Measurements from ENCODE around the gene RGPD3. TPM values are rescaled to one million over a fixed set of nuclear protein-coding genes. Genes with fewer than 3 reads are reported as not detected.
"Not testable (repeated sequence)": the region's sequence is repeated elsewhere in the genome, so short reads cannot be mapped to it uniquely, and the experiment has no call there.

The RGPD3 gene
- total RNA-seq, 1 donor from 2014 or later, result 0.15 TPM

- H3K9me3 Mint-ChIP-seq (ENCODE audit: unreplicated experiment); H3K27ac Mint-ChIP-seq (ENCODE audit: unreplicated experiment); H3K36me3 Mint-ChIP-seq (ENCODE audit: low read depth, unreplicated experiment): not testable (repeated sequence)
Observed at GRCh38 chr2:106508660-106509373, 40.6 kb upstream of the RGPD3 start.

DNA sequence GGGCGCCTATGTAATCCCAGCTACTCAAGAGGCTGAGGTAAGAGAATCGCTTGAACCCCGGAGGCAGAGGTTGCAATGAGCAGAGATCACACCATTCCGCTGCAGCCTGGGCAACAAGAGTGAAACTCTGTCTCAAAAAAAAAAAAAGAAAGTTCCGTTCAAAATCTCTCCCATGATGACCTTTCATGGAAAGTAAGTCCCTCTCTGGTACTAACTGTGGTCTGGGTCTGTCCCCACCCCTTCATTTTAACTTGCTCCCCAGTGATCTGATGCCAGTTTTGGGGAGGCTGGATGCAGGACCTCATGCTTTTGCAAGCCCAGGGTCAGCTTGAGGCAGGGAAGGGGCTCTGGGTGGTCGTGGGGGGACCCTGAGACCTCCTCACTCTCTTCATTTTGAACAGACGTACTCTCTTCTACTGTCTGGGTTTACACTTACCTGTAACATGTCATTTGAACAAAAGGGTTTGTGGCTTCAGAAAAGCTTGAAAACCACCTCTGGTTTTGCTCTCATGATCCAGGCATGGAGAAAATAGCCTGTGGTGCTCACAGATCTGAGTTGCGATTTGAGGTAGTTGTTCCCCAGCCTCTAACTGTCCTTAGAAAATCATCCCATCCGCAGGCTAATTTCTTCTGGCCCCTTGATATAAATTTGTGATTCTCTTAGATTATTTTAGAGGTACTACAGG lies 37.9 kb upstream of the RGPD3 start:
- not testable (repeated sequence) for H3K27me3 Mint-ChIP-seq (ENCODE audit: unreplicated experiment); H3K4me3 Mint-ChIP-seq (ENCODE audit: unreplicated experiment); H3K27ac Mint-ChIP-seq (ENCODE audit: unreplicated experiment); H3K9me3 Mint-ChIP-seq (ENCODE audit: unreplicated experiment); H3K4me1 Mint-ChIP-seq (ENCODE audit: unreplicated experiment); DNase-seq (ENCODE audit: low spot score); H3K36me3 Mint-ChIP-seq (ENCODE audit: low read depth, unreplicated experiment)

More at GRCh38 chr2:106508660-106509373, 40.6 kb upstream of the RGPD3 start:
- H3K27me3 Mint-ChIP-seq (ENCODE audit: unreplicated experiment); H3K4me3 Mint-ChIP-seq (ENCODE audit: unreplicated experiment); H3K4me1 Mint-ChIP-seq (ENCODE audit: unreplicated experiment); DNase-seq (ENCODE audit: low spot score): not testable (repeated sequence)

DNA sequence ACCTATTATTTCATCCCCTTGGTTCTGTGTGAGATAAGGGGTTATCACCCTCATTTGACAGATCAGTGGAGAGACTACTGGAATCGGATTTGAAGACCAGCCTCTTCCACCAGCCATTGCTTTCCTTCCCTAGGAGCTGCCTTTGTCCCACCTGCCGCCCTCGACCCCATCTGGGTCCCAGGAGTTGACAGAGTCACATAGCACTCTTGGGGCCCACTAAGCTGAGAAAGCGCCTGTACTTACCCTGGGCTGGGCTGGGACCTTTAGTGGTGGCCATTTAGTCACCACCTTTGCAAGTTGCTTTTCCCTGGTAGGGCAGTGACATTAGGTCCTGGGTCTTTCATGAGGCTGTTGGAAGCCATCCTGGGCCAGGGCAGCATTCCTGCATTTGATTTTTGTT lies 36.6 kb upstream of the RGPD3 start:
- not testable (repeated sequence) for H3K4me3 Mint-ChIP-seq (ENCODE audit: unreplicated experiment); H3K4me1 Mint-ChIP-seq (ENCODE audit: unreplicated experiment); H3K27ac Mint-ChIP-seq (ENCODE audit: unreplicated experiment); H3K36me3 Mint-ChIP-seq (ENCODE audit: low read depth, unreplicated experiment); H3K9me3 Mint-ChIP-seq (ENCODE audit: unreplicated experiment); H3K27me3 Mint-ChIP-seq (ENCODE audit: unreplicated experiment); DNase-seq (ENCODE audit: low spot score)

DNA sequence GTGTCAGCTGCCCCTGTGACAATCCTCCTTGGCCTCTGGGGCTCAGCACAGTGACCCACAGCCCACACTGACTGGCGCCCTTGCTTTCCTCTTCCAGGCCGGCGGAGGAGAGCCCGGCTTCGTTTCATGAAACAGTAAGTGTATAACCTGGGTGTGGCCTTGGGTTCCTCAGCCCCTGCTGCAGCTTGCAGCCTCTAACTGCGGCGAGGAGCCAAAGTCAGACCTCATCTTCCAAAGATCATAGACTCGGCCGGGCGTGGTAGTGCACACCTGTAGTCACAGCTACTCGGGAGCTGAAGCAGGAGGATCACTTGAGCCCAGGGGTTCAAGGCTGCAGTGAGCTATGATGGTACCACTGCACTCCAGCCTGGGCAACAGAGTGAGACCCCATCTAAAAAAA lies 36.0 kb upstream of the RGPD3 start:
- not testable (repeated sequence) for DNase-seq (ENCODE audit: low spot score); H3K4me3 Mint-ChIP-seq (ENCODE audit: unreplicated experiment); H3K36me3 Mint-ChIP-seq (ENCODE audit: low read depth, unreplicated experiment); H3K27me3 Mint-ChIP-seq (ENCODE audit: unreplicated experiment); H3K4me1 Mint-ChIP-seq (ENCODE audit: unreplicated experiment); H3K27ac Mint-ChIP-seq (ENCODE audit: unreplicated experiment); H3K9me3 Mint-ChIP-seq (ENCODE audit: unreplicated experiment)

DNA sequence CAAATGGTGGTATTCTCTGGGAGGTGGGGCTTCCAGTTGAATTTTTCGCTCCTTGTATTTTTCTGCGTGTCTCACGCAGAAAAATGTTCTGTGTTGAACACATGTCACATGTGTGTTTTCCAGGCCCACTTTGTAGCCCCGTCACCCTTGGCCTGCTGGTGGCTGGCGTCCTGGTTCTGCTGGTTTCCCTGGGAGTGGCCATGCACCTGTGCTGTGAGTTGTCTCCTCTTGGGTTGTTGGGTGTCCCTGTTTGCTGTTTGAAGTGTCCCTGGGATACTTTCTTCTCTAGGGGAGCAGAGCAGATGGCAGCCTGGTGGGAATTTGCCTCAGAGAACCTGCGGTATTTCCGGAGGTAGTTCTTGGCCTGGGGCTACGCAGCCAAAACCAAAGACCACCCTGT lies 34.1 kb upstream of the RGPD3 start:
- H3K4me1 Mint-ChIP-seq (ENCODE audit: unreplicated experiment); H3K27me3 Mint-ChIP-seq (ENCODE audit: unreplicated experiment); H3K9me3 Mint-ChIP-seq (ENCODE audit: unreplicated experiment); H3K27ac Mint-ChIP-seq (ENCODE audit: unreplicated experiment); DNase-seq (ENCODE audit: low spot score); H3K36me3 Mint-ChIP-seq (ENCODE audit: low read depth, unreplicated experiment); H3K4me3 Mint-ChIP-seq (ENCODE audit: unreplicated experiment): not testable (repeated sequence)

DNA sequence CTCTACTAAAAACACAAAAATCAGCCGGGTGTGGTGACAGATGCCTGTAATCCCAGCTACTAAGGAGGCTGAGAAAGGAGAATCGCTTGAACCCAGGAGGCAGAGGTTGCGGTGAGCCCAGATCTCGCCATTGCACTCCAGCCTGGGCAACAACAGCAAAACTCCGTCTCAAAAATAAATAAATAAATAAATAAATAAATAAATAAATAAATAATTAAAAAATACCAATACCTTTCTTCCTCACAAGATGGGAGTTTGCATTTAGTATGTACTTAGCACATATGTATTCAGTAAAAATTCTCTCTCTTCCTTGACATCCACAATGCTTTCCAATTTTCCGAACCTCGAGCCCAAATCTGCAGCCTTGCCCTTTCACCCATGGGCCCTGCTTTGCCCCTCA lies 32.1 kb upstream of the RGPD3 start:
- not testable (repeated sequence) for H3K36me3 Mint-ChIP-seq (ENCODE audit: low read depth, unreplicated experiment); H3K4me3 Mint-ChIP-seq (ENCODE audit: unreplicated experiment); H3K9me3 Mint-ChIP-seq (ENCODE audit: unreplicated experiment); H3K4me1 Mint-ChIP-seq (ENCODE audit: unreplicated experiment); H3K27ac Mint-ChIP-seq (ENCODE audit: unreplicated experiment); H3K27me3 Mint-ChIP-seq (ENCODE audit: unreplicated experiment); DNase-seq (ENCODE audit: low spot score)

- not testable (repeated sequence) for H3K27ac Mint-ChIP-seq (ENCODE audit: unreplicated experiment); H3K4me3 Mint-ChIP-seq (ENCODE audit: unreplicated experiment); H3K27me3 Mint-ChIP-seq (ENCODE audit: unreplicated experiment); DNase-seq (ENCODE audit: low spot score); H3K9me3 Mint-ChIP-seq (ENCODE audit: unreplicated experiment); H3K4me1 Mint-ChIP-seq (ENCODE audit: unreplicated experiment); H3K36me3 Mint-ChIP-seq (ENCODE audit: low read depth, unreplicated experiment)
Observed at GRCh38 chr2:106498549-106498948, 30.3 kb upstream of the RGPD3 start.

DNA sequence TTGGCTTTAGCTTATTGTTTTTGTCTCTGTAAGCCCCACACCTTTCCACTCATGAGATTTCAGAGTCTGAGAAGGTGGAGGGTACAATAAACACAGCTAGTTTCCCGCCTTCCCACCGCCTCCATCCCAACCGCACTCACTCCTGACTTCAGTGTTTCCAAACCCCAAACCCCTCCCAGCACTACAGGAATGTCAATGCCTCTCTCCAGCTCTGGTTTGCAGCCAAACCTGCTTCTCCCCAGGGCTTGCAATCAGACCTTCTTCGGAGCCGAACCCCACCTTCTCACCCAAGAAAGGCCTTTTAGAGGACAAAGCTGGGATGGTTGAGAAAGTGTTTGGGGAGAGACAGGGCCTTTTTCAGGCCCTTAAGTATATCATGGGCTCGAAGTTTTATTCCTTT lies 24.7 kb upstream of the RGPD3 start:
- not testable (repeated sequence) for DNase-seq (ENCODE audit: low spot score); H3K36me3 Mint-ChIP-seq (ENCODE audit: low read depth, unreplicated experiment); H3K4me3 Mint-ChIP-seq (ENCODE audit: unreplicated experiment); H3K4me1 Mint-ChIP-seq (ENCODE audit: unreplicated experiment); H3K27me3 Mint-ChIP-seq (ENCODE audit: unreplicated experiment); H3K27ac Mint-ChIP-seq (ENCODE audit: unreplicated experiment); H3K9me3 Mint-ChIP-seq (ENCODE audit: unreplicated experiment)

DNA sequence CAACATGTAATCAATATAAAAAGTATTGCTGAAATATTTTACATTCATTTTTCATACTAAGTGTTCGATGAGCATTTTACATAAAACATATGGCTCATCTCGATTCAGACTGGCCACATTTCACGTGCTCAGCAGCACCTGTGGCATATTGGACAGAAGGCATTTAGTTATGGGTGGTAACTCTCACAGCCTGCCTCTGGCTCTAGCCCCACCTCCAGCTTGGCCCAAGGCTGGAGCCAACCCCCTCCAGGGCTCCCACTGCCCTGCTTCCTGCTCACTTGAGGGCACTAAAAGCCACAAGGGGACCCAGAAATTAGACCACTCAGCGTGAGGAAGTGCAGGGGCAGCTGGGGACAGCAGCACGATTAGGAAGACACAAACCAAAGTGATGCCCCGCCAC lies 24.2 kb upstream of the RGPD3 start:
- not testable (repeated sequence) for H3K27ac Mint-ChIP-seq (ENCODE audit: unreplicated experiment); H3K4me1 Mint-ChIP-seq (ENCODE audit: unreplicated experiment); H3K4me3 Mint-ChIP-seq (ENCODE audit: unreplicated experiment); H3K9me3 Mint-ChIP-seq (ENCODE audit: unreplicated experiment); DNase-seq (ENCODE audit: low spot score); H3K36me3 Mint-ChIP-seq (ENCODE audit: low read depth, unreplicated experiment); H3K27me3 Mint-ChIP-seq (ENCODE audit: unreplicated experiment)

DNA sequence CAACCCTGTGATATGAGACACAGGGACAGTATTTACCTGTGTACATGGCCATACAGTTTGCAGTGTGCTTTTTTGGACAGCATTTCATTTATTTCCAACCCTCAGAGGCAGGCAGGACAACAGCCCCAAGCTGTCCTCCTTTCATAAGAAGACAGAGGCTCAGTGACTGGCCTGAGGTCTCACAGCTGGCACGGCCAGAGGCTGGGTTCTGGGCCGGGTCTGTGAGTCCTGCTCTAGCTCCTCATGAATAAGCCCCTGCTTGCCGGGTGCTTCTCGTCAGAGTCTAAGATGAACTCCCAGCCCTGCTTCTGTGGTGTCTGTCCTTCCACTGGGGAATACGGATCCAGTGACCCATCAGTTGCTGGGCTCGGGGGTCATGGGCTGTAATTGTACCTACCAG lies 21.5 kb upstream of the RGPD3 start:
- H3K9me3 Mint-ChIP-seq (ENCODE audit: unreplicated experiment); DNase-seq (ENCODE audit: low spot score); H3K4me3 Mint-ChIP-seq (ENCODE audit: unreplicated experiment); H3K4me1 Mint-ChIP-seq (ENCODE audit: unreplicated experiment); H3K27me3 Mint-ChIP-seq (ENCODE audit: unreplicated experiment); H3K27ac Mint-ChIP-seq (ENCODE audit: unreplicated experiment); H3K36me3 Mint-ChIP-seq (ENCODE audit: low read depth, unreplicated experiment): not testable (repeated sequence)

GRCh38 chr2:106487386-106488191 lies 19.4 kb upstream of the RGPD3 start:
- not testable (repeated sequence) for H3K4me3 Mint-ChIP-seq (ENCODE audit: unreplicated experiment); H3K4me1 Mint-ChIP-seq (ENCODE audit: unreplicated experiment); H3K27me3 Mint-ChIP-seq (ENCODE audit: unreplicated experiment); H3K36me3 Mint-ChIP-seq (ENCODE audit: low read depth, unreplicated experiment); DNase-seq (ENCODE audit: low spot score); H3K27ac Mint-ChIP-seq (ENCODE audit: unreplicated experiment); H3K9me3 Mint-ChIP-seq (ENCODE audit: unreplicated experiment)
